NCI-H2029 (cell line): Measurements from ENCODE around the gene KRTAP20-2.

Experiments used
- DNase-seq: peaks from one replicate; lab custom pipeline; 2025; lab: John Stamatoyannopoulos, UW

KRTAP20-2 gene

DNA sequence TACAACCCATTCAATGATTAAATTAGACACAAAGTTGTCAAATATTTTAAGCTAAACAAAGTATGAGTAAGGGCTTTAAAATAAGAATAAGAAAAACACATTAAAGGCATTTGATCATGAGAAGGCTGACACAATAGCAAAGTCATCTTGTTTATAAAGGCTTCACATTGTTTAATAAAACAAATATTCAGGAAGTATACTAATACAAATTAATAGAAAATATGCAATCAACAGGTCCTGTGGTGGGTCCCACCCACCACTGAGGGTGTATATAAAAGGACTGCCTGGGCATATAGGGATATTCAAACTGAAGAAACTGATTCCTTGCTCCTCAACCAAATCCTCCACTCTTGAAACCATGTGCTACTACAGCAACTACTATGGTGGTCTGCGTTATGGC lies at the start of gene KRTAP20-2:
Gene KRTAP20-2, plus strand, starts transcription at position 301 of the 400 bp plus-strand sequence. Its CDS starts 58 bp downstream, at position 359.
- DNase-seq = no peak

DNA sequence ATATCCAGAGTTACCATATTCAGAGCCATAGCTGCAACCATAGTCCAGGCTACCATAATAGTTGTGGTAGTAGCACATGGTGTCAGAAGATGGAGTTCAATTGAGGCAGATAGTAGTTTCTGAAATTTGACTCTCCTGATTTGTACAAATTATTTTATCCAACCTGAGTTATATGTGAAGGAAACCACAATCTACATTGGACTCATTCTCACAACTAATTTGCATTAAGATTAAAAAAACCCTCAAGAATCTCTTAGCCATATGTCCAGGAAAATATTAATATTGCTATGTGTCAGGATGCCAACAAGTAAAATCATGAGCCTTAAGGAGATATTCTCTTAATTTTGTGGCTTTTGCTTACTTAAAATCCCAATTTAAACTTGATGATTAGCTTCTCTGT lies 44.7 kb upstream of the KRTAP20-2 start, which contains the start of gene KRTAP22-2:
Gene KRTAP22-2, minus strand, starts transcription at position 101 of the 400 bp plus-strand sequence.
- DNase-seq = no peak

DNA sequence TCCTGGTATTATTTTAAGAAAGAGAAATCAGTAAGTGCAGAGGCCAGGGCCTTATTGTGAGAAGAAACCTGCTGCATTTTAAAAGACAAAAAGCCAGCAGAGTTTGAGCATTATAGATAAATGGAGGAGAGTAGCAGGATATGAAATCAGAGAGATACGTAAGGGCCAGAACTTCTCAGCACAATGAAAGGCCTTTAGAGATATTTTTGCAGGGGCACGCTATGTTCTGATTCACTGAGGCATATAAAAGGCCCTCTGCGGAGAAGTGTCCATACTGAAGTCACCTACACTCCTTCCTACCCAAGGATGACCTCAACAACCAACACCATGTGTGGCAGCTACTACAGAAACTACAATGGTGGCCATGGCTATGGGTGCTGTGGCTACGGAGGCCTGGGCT lies 42.9 kb upstream of the KRTAP20-2 start, which contains the start of gene KRTAP6-3:
Gene KRTAP6-3, plus strand, starts transcription at position 301 of the 400 bp plus-strand sequence. Its CDS starts 6 bp downstream, at position 307.
- DNase-seq = no peak

DNA sequence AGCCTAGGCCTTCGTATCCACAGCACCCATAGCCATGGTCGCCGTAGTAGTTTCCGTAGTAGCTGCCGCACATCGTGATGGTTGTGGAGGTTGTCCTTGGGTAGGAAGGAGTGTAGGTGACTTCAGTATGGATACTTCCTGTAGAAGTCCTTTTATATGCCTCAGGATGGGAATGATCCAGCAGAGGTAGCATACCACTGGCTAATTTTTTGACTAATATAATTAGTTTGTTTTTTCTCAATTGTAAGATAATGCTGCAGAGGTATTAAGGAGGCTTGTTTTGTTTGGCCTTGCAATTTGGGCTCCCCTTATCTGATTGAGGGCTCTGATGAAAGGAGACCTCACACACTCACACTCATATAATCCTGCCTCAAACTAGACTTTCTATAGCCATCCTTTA lies 36.2 kb upstream of the KRTAP20-2 start, which contains the start of gene KRTAP6-2:
Gene KRTAP6-2, minus strand, starts transcription at position 101 of the 400 bp plus-strand sequence. Its CDS starts 28 bp downstream, at position 73.
- no peak for DNase-seq

DNA sequence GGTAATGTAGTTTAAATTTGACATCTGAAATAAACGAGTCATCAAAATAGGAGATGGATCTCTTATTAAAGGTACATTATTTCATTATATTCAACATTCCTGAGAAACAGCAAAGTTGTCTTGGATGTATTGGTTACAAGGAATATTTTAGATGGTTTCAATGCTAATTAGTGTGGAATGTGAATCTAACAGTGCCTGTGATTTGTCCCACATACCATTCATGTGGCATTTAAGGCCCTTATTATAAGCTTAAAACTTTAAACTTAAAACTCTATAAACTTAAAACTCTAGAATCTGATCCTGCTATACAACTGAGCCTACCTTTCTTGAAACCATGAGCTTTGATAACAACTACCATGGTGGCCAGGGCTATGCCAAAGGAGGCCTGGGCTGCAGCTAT lies 34.2 kb upstream of the KRTAP20-2 start, which contains the start of gene KRTAP22-1:
Gene KRTAP22-1, plus strand, starts transcription at position 301 of the 400 bp plus-strand sequence.
- DNase-seq = no peak

DNA sequence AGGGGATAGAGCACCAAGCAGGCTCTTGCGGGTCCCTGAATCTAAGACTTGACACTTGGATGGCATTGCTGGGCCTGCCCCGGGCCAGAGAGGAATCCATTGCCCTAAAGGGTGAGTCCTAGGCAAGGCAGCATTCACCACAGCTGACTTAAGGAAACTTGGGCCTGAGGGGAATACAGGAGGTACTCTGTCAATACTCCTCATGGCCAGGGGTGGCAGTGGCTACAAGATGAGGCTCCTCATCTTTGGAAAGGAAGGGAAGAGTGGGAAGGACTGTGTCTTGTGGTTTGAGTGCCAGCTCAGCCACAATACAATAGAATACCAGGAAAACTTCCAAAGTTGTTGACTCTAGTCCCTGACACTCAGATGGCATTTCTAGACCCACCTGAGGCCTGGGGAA lies 29.0 kb upstream of the KRTAP20-2 start:
- DNase-seq = no peak

DNA sequence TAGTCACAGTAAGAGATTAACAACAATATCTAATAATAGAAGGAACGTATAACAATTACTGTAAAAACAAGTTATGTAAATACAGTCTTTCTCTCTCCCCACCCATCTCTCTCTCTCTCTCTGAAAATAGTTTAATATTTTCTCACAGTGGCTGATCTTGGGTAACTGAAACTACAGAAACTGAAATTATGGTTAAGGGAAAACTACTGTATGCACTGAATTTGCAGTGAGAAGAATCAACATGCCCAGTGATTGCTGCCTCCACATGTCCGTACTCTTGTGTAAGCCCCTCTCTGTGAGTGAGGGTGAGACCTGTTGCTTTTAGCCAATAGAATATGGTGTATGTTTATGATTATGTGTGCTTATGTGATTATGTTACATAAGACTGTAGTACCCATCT lies 22.9 kb upstream of the KRTAP20-2 start:
- no peak for DNase-seq

DNA sequence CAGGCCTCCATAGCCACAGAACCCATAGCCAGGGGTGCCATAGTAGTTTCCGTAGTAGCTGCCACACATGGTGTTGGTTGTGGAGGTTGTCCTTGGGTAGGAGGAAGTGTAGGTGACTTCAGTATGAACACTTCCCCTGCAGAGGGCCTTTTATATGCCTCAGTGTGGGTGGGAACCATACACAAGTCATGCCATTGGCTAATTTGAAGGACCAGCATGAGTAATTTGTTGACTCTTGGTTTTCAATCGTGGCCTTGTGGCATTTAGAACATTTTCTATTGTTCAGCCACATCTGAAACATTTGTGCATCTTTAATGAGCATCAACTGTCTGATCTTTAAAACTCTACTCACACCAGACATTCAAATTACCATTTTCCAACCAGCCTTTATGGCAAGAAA lies 21.2 kb upstream of the KRTAP20-2 start, which contains the start of gene KRTAP6-1:
Gene KRTAP6-1, minus strand, starts transcription at position 95 of the 400 bp plus-strand sequence. Its CDS starts 26 bp downstream, at position 69.
- DNase-seq = no peak

DNA sequence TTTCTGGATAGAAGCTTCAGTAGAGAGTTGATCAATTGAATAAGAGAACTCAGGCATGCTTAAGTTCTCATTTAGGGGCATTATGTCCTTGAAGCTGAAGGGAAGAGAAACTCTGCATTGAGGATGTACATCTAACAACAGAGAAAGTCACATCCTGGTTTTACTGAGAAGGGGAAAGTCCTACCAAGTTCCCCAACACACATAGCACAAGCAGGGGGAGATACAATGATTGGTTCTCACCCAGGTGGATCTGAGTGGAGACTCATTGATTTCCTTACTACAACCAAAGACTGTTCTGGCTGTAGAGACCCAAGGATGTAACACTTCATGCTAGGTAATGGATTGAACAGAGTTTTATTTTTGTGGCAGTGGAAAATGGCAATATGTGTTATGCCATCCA lies 19.8 kb upstream of the KRTAP20-2 start:
- DNase-seq = no peak

DNA sequence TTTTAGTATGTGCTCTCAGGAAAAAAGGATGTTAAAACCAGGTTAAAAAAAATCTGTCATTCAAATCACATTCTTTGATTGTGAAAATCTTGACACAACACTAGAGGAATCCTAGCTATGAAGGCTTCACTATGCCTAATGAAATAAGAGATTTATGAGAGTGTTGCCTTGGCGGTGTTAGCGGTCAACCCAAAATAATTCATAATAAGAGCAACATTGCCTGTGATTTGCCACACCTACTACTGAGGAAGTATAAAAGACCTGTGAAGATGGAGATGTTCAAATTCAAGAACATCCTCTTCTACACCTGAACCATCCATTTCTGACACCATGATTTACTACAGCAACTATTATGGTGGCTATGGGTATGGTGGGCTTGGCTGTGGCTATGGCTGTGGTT lies 18.9 kb upstream of the KRTAP20-2 start, which contains the start of gene KRTAP20-1:
Gene KRTAP20-1, plus strand, starts transcription at position 301 of the 400 bp plus-strand sequence. Its CDS starts 30 bp downstream, at position 331.
- DNase-seq = no peak

DNA sequence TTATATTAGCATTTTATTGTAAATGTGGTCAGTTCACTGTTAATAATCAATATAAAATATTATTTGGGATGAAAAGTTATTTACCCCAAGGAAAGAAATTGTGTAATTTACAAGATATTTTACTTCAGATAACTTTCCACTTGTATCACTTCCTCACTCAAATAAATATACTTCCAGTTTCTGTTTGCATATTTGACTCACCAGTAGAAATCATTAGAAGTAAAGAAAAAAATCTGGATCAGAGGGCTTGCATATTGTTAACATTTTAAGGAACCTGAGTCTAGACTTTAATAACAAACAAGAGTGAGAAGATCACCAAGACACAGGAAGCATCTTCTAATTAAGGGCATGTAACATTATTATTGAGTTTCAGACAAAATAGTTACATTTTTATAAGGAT lies 14.9 kb upstream of the KRTAP20-2 start:
- DNase-seq = no peak

DNA sequence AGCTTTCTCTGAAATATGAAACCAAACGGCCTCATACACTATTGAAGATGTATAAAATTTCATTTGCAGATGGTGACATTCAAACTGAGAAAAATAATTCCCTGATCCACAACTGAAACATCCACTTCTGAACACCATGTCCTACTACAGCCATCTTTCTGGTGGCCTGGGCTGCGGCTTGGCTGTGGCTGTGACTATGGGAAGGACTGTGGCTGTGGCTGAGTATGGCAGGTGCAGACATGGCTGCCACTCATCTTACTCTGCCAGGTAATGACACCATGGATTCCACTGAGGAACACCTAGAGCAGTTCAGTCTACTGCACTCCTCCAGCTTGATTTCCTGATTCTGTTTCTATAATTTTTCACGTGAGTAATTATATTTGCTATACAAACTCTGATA lies 14.5 kb upstream of the KRTAP20-2 start, which contains the start of gene KRTAP20-4:
Gene KRTAP20-4, plus strand, starts transcription at position 106 of the 400 bp plus-strand sequence.
- no peak for DNase-seq

DNA sequence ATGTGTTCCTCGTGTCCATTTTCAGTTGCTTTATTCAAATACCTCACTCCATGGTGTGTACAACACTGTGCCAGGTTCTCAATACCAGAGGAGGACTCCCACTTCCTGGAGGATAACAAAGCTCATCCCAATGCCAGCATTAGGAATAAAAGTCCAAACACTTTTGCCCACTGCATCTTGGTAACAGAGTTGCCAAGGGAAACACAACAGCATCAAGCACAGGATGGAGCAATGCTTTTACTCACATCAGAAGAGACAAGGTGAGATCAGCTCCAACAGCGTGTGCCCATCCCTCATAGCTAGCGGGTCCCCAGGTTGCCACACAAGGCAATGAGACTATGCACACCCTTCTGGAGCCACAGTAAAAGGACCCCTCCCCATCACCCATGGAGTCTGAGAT lies 11.6 kb upstream of the KRTAP20-2 start:
- DNase-seq = no peak

DNA sequence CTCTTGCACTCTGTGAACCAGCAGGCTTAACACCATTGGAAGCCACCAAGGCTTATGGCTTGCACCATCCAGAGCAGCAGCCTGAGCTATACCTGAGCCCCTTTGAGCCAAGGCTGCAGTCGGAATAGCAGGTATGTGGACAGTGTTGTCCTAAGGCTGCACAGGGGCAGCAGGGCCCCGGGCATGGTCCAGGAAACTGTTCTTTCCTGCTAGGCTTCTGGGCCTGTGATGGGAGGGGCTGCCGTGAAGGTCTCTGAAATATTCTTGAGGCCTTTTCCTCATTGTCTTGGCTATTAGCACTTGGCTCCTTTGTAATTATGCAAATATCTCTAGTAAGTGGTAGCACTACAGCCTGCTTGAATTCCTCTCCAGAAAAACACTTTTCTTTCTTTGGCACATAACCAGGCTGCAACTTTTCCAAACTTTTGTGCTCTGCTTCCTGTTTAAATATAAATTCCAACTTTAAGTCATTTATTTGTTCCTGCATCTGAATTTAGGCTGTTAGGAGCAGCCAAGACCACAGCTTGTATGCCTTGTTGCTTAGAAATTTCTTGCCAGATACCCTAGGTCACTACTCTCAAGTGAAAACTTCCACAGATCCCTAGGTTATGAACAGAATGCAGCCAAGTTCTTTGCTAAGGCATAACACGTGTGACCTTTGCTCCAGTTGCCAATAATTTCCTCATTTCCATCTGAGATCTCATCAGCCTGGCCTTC lies 9.4 kb upstream of the KRTAP20-2 start:
- DNase-seq = no peak

DNA sequence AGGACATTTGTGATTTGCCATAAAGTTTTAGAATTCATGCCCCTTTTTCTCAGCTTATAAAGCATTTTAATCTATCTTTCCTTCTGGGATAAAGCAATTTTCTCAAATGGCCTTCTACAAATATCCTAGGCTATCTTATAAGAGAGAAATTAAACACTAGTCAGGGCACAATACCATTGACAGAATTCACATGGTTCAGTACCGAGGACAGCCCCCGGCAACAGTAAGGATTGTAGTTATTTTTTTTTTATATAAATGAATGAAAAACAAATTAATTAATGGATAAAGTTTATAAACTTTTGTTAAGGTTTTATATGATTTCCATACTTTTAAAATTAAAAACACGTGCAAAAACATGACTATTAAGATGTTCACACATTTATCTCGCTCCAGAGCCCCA lies 6.9 kb upstream of the KRTAP20-2 start:
- no peak for DNase-seq

DNA sequence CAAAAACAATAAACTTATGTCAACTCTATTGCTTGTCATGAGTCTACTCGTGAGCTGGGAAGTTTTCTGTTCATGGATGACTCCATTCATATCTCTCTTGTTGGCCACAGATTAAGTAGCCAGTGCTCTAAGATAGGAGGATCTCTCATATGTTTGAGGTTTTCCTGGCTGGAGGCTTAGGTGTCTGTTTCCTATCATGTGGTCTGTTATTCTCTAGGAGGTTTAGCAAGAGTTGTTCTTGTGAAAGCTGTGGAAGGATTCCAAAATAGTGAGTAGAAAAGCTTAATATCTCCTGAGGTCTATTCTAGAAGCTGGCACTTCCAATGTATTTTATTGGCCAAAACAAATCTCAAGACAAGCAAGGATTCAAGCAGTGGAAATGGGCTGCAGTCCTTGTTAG lies 5.8 kb upstream of the KRTAP20-2 start:
- DNase-seq = no peak

DNA sequence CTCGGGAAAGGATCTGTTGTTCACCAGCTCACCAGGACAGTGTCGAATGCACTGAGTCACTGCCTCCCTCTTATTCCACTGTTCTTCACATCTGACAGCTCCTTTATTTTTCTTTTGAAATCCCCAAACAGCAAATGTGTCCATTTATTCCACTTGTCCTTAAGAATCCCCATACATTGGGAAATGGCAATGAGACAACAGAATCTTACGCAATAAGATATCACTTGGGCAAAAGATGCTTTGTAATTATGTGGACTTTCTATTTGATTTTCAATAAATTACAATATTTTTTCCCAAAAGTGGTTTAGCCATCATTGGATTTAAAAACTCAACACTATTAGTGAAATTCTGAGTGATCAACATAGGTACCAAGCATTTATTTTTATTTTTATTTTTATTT lies 3.7 kb downstream of the KRTAP20-2 start:
- DNase-seq = no peak

DNA sequence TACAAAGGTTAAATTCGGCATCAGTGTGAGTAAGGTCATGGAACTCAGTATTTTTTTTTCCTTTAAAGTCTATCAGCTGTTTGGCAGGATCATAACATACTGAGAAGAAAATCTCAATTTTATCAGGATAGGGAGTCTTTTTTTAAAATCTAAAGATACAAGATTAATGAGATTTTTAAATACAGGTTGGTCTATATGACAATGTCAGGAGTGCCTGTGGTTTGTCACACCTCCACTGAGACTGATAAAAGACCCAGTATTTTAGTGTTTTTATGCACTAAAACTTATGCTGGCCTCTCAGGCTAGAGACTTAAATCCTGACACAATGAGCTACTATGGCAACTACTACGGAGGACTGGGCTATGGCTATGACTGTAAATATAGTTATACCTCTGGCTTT lies 7.6 kb downstream of the KRTAP20-2 start, which contains the start of gene KRTAP20-3:
Gene KRTAP20-3, plus strand, starts transcription at position 301 of the 400 bp plus-strand sequence.
- DNase-seq = no peak

DNA sequence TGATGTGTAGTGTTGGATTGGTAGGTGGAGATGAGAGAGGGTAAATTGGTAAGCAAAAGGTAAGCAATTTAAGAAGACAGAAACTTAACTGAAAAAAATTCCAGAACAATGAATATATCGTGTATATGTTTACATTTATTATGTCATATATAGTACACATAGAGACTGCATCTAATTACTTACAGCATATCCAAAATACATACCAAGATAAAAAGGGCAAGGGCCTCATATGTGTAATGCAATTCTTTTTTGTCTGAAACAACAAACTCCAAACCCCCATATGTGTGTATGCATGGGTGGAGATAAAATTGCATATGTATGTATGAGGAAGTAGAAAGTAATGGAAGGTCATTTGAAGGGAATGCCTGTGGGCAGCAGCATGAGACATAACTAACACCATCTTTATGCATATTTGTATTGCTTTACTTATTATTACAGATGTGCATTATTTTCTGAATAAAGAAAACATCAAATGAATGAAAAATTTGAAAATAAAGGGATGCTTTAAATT lies 12.0 kb downstream of the KRTAP20-2 start:
- no peak for DNase-seq

DNA sequence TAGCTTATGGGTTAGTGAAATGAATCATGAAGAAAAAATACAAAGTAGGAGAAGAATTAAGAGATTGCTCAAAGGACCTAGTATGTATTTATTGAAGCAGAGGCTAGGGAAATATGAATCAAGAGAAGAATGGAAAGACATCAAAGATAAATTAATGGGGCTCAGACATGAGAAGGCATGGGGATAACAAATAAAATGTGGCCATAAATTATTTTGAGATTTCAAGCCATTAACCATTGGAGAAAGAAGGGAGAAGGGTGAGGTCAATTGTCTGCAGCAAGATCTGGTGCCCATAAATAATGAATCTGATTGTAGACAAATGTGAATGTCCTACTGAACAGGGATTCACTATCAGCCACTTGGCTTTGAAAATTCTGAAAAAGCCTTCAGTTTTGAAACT lies 17.9 kb downstream of the KRTAP20-2 start:
- DNase-seq = no peak

DNA sequence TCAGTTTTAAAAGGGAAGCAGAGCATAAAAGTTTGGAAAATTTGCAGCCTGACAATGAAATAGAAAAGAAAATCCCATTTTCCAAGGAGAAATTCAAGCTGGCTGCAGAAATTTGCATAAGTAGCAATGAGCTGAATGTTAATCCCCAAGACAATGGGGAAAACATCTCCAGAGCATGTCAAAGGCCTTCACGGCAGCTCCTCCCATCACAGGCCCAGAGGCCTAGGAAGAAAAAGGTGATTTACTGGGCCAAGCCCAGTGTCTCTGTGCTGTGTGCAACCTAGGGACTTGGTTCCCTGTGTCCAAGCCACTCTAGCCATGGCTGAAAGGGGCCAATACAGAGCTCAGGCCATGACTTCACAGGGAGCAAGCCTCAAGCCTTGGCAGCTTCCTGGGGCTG lies 33.8 kb downstream of the KRTAP20-2 start:
- DNase-seq = no peak

DNA sequence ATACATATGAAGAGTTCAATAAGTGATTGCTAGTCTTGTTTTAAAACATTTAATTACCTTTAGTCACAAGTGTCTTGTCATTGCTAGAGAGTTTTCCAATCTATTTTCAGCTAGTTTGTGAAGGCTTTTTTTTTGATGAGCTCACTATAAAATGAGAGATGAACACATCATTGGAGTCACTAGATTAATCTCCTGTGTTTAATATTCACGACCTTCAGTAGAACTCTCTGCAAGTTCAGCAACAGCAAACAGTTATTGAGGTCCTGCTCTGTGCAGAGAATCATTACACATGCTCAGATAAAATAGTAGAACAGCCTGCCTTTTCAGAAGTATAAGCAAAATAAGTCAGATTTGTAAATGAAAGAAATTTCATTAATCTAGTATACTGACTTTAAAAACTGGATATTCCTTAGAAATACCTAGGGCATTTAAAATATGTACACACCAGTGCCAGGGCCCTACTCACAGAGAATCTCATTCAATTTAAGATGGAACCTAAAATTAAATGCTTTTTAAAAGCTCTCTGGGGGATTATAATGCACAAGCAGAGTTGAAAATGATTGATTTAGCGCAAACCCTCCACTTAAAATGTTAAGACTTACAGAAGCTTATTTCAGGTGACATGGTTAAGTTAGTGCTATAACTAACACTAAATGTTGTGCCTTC lies 38.1 kb downstream of the KRTAP20-2 start:
- DNase-seq = no peak
